ENCODE results near the gene WDR62. TPM values are rescaled to one million over a fixed set of nuclear protein-coding genes. Genes with fewer than 3 reads are reported as not detected.
A peak's percentile ranks its signal among the peaks of the same experiment; 100 is the strongest.

WDR62 gene
- polyA plus RNA-seq, 1 donor (not counting 4 experiments of a cell fraction or from before 2014, with no cell fraction given) = 2.3 TPM

DNA sequence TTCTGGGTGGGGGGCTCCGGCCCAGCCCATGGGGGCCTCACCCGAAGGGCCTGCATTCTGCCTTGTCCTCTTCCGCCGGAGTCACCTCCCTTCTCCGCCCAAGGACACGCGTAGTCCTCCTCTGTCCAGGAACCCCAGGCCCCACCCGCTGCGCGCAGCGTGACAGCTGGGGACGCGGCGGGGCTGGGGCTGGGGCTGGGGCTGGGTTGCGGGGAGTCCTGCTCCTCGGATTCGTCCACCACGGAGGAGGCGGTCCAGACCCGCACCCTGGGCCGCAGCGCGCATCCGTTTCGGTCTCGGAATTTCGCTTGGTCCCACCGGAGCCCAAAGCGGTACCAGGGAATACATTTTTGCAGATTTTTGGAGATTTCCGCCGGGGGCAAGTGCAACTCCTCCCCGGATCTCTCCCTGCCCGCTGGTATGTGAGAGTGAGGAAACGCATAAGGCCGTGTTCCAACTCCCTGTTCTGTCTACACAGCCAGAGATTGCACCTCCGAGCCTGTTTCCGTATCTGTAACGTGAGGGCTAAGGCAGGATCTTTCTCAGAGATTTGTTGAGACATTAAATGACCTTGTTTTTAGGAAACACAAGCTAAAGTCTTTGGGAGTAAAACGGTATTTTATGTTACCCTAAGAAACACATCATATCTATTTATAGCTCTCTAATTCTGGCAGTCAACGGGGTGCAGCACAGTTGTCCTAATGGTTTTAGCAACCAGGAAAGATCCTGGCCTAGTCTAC lies 97.8 kb downstream of the WDR62 start, which contains the start of gene COX7A1:
TSS of gene COX7A1 (minus strand) at position 96 of the 740 bp plus-strand sequence. CDS start at position 56, 40 bp downstream.
- Histone ChIP-seq H3K36me3 (ENCODE audit: control insufficient read depth in 2 of 2, extremely low read depth in 1 of 2, insufficient read depth in 2 of 2, low read length in 2 of 2) (peaks cover 11 to 33% of the 10 kb centered on the region in 2 experiments), H3K79me2 (ENCODE audit: control insufficient read depth, insufficient read depth, low read length) (no peaks in the 10 kb centered on the region), H3K9ac (ENCODE audit: control insufficient read depth, extremely low read depth, insufficient read depth, low read length) (peak within 1 kb of the TSS; percentile 3), H3K27me3 (ENCODE audit: control insufficient read depth, extremely low read depth, insufficient read depth, low read length) (no peaks in the 10 kb centered on the region), H3K4me3 (ENCODE audit: control insufficient read depth in 2 of 3, extremely low read depth in 1 of 3, insufficient read depth in 2 of 3, low read depth in 1 of 3, low read length in 3 of 3) (peak within 1 kb of the TSS in 1 of 3 experiments; percentile 1), H3K9me1 (ENCODE audit: control insufficient read depth, extremely low read depth, insufficient read depth, low read length) (peaks cover 2% of the 10 kb centered on the region), H3K27ac (ENCODE audit: control insufficient read depth, insufficient read depth, low read length) (no peak within 1 kb of the TSS), H3K4me2 (ENCODE audit: control insufficient read depth, extremely low read depth, insufficient read depth, low read depth, low read length) (peak within 1 kb of the TSS; percentile 62), H3K4me1 (ENCODE audit: control insufficient read depth, extremely low read depth, insufficient read depth, low read length) (peaks cover 41% of the 10 kb centered on the region), H4K20me1 (ENCODE audit: control insufficient read depth, extremely low read depth, insufficient read depth, low read length) (peaks cover 10% of the 10 kb centered on the region), H2AFZ (ENCODE audit: control insufficient read depth, low read length) (no peak within 1 kb of the TSS), H3K9me3 (ENCODE audit: control insufficient read depth, low read depth, low read length) (no peaks in the 10 kb centered on the region)
- DNase-seq (ENCODE audit: low read depth, low spot score) (no peak), FAIRE-seq (peak; percentile 23)
- dilution Hi-C loops (cut with MboI; ENCODE audit: extremely low pct_ligation_motif_present, low sequenced_read_pairs) = no loop called here
- no peak for TF ChIP-seq EZH2 (IDR thresholded peaks at IDR 0.05; ENCODE audit: low read length)
- TF ChIP-seq CTCF (optimal IDR thresholded peaks at IDR 0.05 in 1 of 3, IDR thresholded peaks at IDR 0.05 in 1 of 3, conservative IDR thresholded peaks at IDR 0.05 in 1 of 3; ENCODE audit: extremely low read depth in 1 of 3, insufficient read depth in 2 of 3, low read length in 3 of 3) = no peak

DNA sequence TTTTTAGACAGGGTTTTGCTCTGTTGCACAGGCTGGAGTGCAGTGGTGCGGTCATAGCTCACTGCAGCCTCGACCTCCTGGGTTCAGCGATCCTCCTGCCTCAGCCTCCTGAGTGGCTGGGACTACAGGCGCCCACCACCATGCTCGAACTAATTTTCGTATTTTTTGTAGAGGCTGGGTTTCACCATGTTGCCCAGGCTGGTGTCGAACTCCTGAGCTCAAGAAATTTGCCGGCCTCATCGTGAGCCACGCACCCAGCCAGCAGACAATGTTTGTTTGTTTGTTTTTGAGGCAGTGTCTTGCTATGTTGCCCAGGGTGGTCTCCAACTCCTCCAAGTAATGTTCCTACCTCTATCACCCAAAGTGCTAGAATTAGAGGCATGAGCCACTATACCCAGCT lies 98.4 kb downstream of the WDR62 start:
- Histone ChIP-seq H3K4me1 (ENCODE audit: control insufficient read depth, extremely low read depth, insufficient read depth, low read length) (peaks cover 41% of the 10 kb centered on the region), H3K4me2 (ENCODE audit: control insufficient read depth, extremely low read depth, insufficient read depth, low read depth, low read length) (no peak overlapping the region), H3K36me3 (ENCODE audit: control insufficient read depth in 2 of 2, extremely low read depth in 1 of 2, insufficient read depth in 2 of 2, low read length in 2 of 2) (peaks cover 11 to 27% of the 10 kb centered on the region in 2 experiments), H3K9me1 (ENCODE audit: control insufficient read depth, extremely low read depth, insufficient read depth, low read length) (peaks cover 2% of the 10 kb centered on the region), H4K20me1 (ENCODE audit: control insufficient read depth, extremely low read depth, insufficient read depth, low read length) (peaks cover 10% of the 10 kb centered on the region), H3K9ac (ENCODE audit: control insufficient read depth, extremely low read depth, insufficient read depth, low read length) (no peak overlapping the region), H3K79me2 (ENCODE audit: control insufficient read depth, insufficient read depth, low read length) (no peaks in the 10 kb centered on the region), H3K27me3 (ENCODE audit: control insufficient read depth, extremely low read depth, insufficient read depth, low read length) (no peaks in the 10 kb centered on the region), H3K4me3 (ENCODE audit: control insufficient read depth in 2 of 3, extremely low read depth in 1 of 3, insufficient read depth in 2 of 3, low read depth in 1 of 3, low read length in 3 of 3) (no peak overlapping the region), H3K9me3 (ENCODE audit: control insufficient read depth, low read depth, low read length) (no peaks in the 10 kb centered on the region), H3K27ac (ENCODE audit: control insufficient read depth, insufficient read depth, low read length) (no peak overlapping the region), H2AFZ (ENCODE audit: control insufficient read depth, low read length) (no peak overlapping the region)
- dilution Hi-C loops (cut with MboI; ENCODE audit: extremely low pct_ligation_motif_present, low sequenced_read_pairs) = no loop called here
- TF ChIP-seq EZH2 (IDR thresholded peaks at IDR 0.05; ENCODE audit: low read length) (no peak), CTCF (optimal IDR thresholded peaks at IDR 0.05 in 1 of 3, IDR thresholded peaks at IDR 0.05 in 1 of 3, conservative IDR thresholded peaks at IDR 0.05 in 1 of 3; ENCODE audit: extremely low read depth in 1 of 3, insufficient read depth in 2 of 3, low read length in 3 of 3) (no peak)
- FAIRE-seq = no peak
- DNase-seq (ENCODE audit: low read depth, low spot score) = no peak

Other genes starting within 250 kb of the WDR62 start
- not detected in 3 replicates for gene PRODH2, start 242.1 kb upstream of the WDR62 start, polyA plus RNA-seq
- not detected in 3 replicates for gene NPHS1, start 202.4 kb upstream of the WDR62 start, polyA plus RNA-seq
- gene KIRREL2, start 198.0 kb upstream of the WDR62 start, polyA plus RNA-seq = 0.02 TPM in 1 of 3 replicates, not detected in the others
- gene APLP1, start 186.3 kb upstream of the WDR62 start, polyA plus RNA-seq = 0.50 to 0.95 TPM (median 0.66 TPM) in 3 replicates
- 3.9 to 6.0 TPM (median 5.0 TPM) in 3 replicates for gene NFKBID, start 154.4 kb upstream of the WDR62 start, polyA plus RNA-seq
- gene HCST, start 152.4 kb upstream of the WDR62 start, polyA plus RNA-seq = 0.19 to 0.30 TPM (median 0.25 TPM) in 3 replicates
- not detected in 3 replicates for gene TYROBP, start 146.6 kb upstream of the WDR62 start, polyA plus RNA-seq
- 0.73 to 6.1 TPM (median 0.90 TPM) in 3 replicates for gene LRFN3, start 118.5 kb upstream of the WDR62 start, polyA plus RNA-seq
- gene SDHAF1, start 59.7 kb upstream of the WDR62 start, polyA plus RNA-seq = 7.3 to 11.9 TPM (median 8.0 TPM) in 3 replicates
- 0.19 to 0.72 TPM (median 0.28 TPM) in 3 replicates for gene SYNE4, start 46.1 kb upstream of the WDR62 start, polyA plus RNA-seq
- 27.8 to 37.1 TPM (median 36.7 TPM) in 3 replicates for gene ALKBH6, start 40.7 kb upstream of the WDR62 start, polyA plus RNA-seq
- gene CLIP3, start 22.0 kb upstream of the WDR62 start, polyA plus RNA-seq = 0.38 to 0.76 TPM (median 0.63 TPM) in 3 replicates
- gene THAP8, start 612 bp upstream of the WDR62 start, polyA plus RNA-seq = 1.4 to 3.6 TPM (median 1.8 TPM) in 3 replicates
- gene OVOL3, start 56.2 kb downstream of the WDR62 start, polyA plus RNA-seq = not detected in 3 replicates
- gene POLR2I, start 60.0 kb downstream of the WDR62 start, polyA plus RNA-seq = 31.3 to 63.2 TPM (median 34.3 TPM) in 3 replicates
- 179 to 193 TPM (median 183 TPM) in 3 replicates for gene TBCB, start 60.6 kb downstream of the WDR62 start, polyA plus RNA-seq
- gene CAPNS1, start 85.2 kb downstream of the WDR62 start, polyA plus RNA-seq = 778 to 884 TPM (median 832 TPM) in 3 replicates
- 1.6 to 7.1 TPM (median 2.6 TPM) in 3 replicates for gene COX7A1, start 97.5 kb downstream of the WDR62 start, polyA plus RNA-seq
- 2.0 to 3.5 TPM (median 2.3 TPM) in 3 replicates for gene ZNF565, start 159.8 kb downstream of the WDR62 start, polyA plus RNA-seq
- 45.5 to 82.6 TPM (median 67.3 TPM) in 3 replicates for gene ZNF146, start 160.2 kb downstream of the WDR62 start, polyA plus RNA-seq